ENCODE measurements around the gene SLC13A2. TPM values are rescaled to one million over a fixed set of nuclear protein-coding genes. Genes with fewer than 3 reads are reported as not detected.
"Not testable (repeated sequence)": the region's sequence is repeated elsewhere in the genome, so short reads cannot be mapped to it uniquely, and the experiment has no call there.

Gene SLC13A2
- total RNA-seq, 4 donors from 2014 or later = not detected

DNA sequence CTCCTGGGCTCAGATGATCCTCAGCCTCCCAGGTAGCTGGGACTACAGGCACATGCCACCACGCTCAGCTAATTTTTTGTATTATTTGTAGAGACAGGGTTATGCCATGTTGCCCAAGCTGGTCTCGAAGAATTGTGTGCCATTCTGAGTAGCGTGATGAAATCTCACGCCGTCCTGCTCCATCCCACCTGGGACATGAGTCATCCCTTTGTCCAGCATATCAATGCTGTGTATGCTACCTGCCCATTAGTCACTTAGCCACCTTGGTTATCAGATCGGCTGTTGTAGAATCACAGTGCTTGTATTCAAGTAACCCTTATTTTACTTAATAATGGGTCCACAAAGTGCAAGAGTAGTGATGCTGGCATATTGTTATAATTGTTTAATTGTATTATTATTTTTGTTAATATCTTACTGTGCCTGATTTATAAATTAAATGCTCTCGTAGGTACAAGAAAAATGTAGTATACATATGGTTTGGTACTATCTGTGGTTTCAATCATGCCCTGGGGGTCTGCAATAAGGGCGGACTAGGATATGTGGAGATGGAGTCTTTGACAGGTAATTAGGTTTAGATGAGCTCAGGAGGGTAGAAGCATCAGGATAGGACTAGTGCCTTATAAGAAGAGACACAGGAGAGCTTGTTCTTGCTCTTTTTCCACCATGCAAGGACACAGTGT lies 26.6 kb upstream of the SLC13A2 start:
- DNase-seq (ENCODE audit: low spot score) = no peak
- ATAC-seq (ENCODE audit: low FRiP score) = no peak
- TF ChIP-seq, protein P1, sequence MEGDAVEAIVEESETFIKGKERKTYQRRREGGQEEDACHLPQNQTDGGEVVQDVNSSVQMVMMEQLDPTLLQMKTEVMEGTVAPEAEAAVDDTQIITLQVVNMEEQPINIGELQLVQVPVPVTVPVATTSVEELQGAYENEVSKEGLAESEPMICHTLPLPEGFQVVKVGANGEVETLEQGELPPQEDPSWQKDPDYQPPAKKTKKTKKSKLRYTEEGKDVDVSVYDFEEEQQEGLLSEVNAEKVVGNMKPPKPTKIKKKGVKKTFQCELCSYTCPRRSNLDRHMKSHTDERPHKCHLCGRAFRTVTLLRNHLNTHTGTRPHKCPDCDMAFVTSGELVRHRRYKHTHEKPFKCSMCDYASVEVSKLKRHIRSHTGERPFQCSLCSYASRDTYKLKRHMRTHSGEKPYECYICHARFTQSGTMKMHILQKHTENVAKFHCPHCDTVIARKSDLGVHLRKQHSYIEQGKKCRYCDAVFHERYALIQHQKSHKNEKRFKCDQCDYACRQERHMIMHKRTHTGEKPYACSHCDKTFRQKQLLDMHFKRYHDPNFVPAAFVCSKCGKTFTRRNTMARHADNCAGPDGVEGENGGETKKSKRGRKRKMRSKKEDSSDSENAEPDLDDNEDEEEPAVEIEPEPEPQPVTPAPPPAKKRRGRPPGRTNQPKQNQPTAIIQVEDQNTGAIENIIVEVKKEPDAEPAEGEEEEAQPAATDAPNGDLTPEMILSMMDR (IDR thresholded peaks at IDR 0.05) = no peak

DNA sequence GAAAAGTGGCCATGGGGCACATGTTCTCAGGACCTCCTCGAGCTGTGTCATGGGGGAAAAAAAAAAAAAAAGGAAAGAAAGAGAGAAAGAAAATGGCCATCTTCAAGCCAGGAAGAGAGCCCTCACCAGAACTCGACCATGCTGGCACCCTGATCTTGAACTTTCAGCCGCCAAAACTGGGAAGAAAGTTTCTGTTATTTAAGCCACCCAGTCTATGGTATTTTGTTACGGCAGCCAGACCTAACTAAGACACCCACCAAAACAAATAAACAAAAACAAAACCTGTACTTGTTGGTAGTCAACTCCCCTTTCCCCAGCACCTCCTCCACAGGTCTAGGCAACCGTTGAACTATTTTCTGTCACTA lies 26.1 kb upstream of the SLC13A2 start:
- ATAC-seq (ENCODE audit: low FRiP score) = no peak
- no peak for DNase-seq (ENCODE audit: low spot score)
- TF ChIP-seq, protein P1 (IDR thresholded peaks at IDR 0.05) = no peak

DNA sequence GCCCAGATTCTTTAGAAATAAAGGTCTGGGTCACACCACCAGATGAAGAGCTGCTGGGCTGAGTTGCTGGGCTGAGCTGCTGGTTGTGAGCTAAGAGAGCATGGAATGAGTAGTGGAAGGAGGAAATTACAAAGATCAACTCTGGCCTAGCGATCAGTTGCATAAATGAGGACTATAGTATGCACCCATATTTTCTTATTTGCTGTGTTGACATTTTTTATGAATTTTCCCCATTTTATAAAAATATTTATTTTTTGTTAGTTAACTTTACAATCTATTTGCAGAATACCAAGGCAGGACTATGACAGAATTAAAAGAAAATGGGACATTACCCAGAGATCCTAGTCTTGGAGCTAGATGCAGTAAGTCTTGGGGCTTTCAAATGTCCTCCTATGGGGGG lies 23.6 kb upstream of the SLC13A2 start:
- TF ChIP-seq, protein P1 (IDR thresholded peaks at IDR 0.05) = no peak
- ATAC-seq (ENCODE audit: low FRiP score) = no peak

DNA sequence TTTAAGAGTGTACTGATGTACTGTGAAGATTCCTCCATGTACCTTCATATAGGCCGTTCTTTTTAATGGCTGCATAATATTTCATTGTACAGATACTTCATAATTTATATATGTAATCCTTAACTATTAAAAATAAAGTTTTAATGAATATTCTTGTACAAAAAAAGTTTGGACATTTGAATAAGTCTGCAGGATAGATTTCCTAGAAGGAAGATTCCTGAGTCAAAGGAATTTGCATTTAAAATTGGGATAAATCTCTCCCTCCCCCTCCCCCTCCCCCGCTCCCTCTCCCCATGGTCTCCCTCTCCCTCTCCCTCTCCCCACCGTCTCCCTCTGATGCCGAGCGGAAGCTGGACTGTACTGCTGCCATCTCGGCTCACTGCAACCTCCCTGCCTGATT lies 15.6 kb upstream of the SLC13A2 start:
- DNase-seq (ENCODE audit: low spot score) (no peak), ATAC-seq (ENCODE audit: low FRiP score) (no peak)
- TF ChIP-seq, protein P1 (IDR thresholded peaks at IDR 0.05) = no peak

More for the DNA sequence above, 23.6 kb upstream of the SLC13A2 start:
- no peak for DNase-seq (ENCODE audit: low spot score)

DNA sequence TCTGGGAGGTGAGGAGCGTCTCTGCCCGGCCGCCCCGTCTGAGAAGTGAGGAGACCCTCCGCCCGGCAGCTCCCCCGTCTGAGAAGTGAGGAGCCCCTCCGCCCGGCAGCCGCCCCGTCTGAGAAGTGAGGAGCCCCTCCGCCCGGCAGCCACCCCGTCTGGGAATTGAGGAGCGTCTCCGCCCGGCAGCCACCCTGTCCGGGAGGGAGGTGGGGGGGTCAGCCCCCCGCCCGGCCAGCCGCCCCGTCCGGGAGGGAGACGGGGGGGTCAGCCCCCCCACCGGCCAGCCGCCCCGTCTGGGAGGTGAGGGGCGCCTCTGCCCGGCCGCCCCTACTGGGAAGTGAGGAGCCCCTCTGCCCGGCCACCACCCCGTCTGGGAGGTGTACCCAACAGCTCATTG lies 14.6 kb upstream of the SLC13A2 start:
- DNase-seq (ENCODE audit: low spot score); ATAC-seq (ENCODE audit: low FRiP score): not testable (repeated sequence)

DNA sequence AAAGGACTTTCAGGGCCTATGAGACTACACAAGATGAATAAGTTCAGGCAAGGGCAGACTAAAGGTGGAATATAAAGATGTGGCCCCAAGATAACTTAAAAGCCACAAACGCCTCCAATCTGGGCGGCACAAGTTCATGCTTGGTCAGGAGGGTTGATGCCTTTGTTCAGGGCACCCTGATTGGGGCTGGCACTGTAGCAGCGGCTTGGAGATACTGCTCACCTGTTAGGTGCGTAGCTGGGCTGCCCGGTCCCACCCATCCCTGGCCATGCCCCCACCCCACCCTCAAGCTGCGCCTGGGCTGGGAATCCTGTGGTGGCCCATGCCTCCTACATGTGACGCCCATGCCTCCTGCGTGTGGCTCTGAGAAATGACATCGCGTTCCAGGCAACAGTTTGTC lies 12.5 kb upstream of the SLC13A2 start:
- ATAC-seq (ENCODE audit: low FRiP score) = no peak
- no peak for DNase-seq (ENCODE audit: low spot score)
- TF ChIP-seq, protein P1 (IDR thresholded peaks at IDR 0.05) = no peak

DNA sequence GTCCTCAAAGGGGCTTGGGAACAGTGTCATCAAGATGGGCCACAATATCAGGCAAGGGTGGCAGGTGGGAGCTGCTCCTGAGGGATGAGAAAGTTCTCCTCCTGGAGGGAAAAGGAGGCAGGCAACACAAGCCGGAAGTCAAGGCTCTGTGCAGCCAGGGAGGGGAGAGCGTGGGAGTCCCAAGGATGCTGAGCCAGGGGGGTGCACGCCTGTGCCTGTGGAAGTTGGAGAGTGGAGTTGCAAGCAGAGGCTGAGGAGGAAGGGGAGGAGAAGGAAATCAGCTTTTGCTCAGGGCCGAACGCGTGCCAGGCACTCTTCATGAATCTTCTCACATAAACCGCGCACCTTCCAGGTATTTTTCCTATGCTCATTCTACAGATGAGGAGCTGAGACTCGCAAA lies 7.4 kb upstream of the SLC13A2 start:
- ATAC-seq (ENCODE audit: low FRiP score) = no peak
- TF ChIP-seq, protein P1 (IDR thresholded peaks at IDR 0.05) = no peak
- DNase-seq (ENCODE audit: low spot score) = no peak

Measured in omental fat pad (tissue), 4 donors.